GM18870 (cell line): ENCODE measurements around the gene KRT6A.

Experiments
- ATAC-seq: cut with Tn5 transposase; IDR thresholded peaks from one replicate; pipeline ENCODE4 v1.9.1; 2021; ENCODE audit warnings: moderate library complexity; ENCODE audit not compliant: unreplicated experiment

Gene KRT6A

DNA sequence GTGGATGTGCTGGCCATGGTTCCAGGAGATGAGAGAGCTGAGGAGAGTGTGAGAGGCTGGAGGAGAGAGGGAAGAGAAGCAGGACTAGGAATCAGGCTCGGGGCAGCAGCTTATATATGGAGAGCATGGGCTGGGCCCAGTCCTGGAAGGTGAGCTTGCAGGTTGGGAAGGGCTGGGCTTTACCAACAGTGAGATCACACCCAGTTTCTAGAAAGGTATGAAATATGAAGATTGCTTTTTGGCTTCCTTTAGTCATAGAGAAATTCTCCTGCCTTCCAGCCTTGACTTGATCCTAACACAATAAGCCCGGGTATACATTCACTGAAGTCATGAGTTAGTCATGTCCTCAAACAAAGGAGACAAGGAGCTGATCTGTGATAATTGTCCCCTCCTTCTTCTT lies at the start of gene KRT6A:
Gene KRT6A, minus strand, starts transcription at position 86 of the 400 bp plus-strand sequence. Its CDS starts 69 bp downstream, at position 17.
- no peak for ATAC-seq

DNA sequence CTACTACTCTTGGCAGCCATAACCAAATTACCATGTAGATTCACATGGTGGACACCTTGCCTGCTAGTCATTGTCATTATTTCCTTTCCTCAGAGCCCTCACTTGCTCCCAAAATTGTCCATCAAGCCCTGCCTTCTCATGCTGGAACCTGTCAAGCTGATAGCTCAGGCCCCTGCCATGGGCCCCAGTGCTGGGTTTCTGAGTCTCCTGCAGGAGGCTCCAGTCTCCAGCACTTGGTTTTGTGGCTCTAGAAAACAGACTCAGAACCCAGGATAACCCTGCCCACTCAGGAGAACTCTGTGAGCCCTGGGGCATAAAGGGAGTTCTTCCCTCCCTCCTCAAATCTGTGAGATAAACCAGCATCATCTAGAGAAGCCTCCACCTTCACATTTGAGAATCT lies 49.1 kb upstream of the KRT6A start:
- no peak for ATAC-seq

DNA sequence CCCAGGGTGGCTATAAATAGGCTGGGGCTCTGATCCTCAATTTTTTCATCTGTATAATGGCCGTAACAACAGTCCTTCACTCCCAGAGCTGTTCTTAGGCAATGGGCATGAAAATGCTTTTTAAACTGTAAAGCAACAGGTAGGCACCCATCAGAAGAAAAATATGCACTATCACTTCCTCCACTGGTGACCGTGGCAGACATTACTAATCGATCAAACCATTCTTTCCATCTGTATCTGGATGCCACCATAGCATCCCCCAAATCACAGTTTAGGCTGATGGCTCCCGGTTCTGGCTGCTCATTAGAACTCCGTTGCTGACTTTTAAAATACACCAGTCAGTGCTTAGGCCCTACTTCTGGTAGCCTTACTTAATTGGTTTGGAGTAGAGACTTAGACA lies 48.7 kb upstream of the KRT6A start:
- ATAC-seq: no peak

DNA sequence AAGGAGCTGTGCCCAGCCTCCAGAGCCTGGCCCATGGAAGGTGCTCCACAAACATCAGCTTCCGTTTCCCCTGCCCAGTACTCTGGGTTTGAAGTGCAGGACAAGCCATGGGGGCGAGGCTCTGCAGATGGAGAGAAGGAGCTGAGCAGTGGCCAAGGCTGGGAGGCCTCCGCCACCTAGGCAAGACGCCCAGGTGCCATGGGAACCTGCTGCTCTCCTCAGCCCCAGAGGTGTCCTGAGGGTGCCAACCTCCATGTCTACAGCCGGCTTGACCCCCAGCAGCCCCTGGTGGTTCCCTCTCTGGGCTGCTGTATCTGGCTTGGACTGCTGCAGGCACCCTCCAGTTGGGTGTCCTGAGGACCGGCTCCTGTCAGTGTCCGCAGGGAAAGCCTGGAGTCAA lies 47.5 kb upstream of the KRT6A start:
- no peak for ATAC-seq

DNA sequence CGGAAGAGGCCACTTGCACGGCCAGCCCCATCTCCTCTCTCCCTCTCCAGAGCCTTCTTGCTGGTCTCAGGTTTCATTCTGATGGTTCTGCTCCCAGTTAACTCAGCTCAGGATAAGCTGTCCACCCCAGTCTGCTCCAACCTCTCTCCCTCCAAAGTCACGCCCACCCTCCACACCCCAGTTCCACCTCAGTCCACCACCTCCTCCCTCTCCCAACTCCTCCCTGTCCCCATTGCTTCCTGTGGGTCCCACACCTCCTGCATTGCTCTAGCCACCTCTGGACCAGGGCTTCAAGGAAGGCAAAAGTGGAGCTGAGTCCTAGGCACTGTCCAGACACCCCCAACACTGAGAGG lies 46.7 kb upstream of the KRT6A start:
- ATAC-seq: no peak

GRCh38 chr12:52539083-52539820 lies 46.2 kb upstream of the KRT6A start:
- ATAC-seq: no peak

DNA sequence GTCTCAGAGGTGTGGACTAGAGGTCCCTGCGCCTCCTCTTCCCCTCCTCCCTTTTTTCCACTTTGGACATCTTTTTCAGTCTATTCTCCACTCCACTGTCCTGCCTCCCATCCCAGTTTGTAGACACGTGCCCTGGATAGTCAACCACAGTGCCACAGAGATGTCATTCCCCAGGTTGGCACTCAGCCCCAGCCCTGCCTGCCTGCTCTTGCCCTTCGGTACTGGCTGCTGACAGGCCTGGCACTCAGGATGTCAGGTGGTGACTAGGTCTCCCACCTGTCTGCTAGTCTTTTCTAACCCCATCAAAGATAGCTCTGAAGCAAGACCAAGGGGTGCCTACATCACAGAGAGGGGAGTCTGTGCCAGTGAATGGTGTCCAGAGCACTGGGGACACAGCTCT lies 44.0 kb upstream of the KRT6A start:
- no peak for ATAC-seq

- ATAC-seq: no peak
Measured at GRCh38 chr12:52535574-52535973, 42.5 kb upstream of the KRT6A start.

GRCh38 chr12:52534482-52534881 lies 41.4 kb upstream of the KRT6A start:
- ATAC-seq: no peak

DNA sequence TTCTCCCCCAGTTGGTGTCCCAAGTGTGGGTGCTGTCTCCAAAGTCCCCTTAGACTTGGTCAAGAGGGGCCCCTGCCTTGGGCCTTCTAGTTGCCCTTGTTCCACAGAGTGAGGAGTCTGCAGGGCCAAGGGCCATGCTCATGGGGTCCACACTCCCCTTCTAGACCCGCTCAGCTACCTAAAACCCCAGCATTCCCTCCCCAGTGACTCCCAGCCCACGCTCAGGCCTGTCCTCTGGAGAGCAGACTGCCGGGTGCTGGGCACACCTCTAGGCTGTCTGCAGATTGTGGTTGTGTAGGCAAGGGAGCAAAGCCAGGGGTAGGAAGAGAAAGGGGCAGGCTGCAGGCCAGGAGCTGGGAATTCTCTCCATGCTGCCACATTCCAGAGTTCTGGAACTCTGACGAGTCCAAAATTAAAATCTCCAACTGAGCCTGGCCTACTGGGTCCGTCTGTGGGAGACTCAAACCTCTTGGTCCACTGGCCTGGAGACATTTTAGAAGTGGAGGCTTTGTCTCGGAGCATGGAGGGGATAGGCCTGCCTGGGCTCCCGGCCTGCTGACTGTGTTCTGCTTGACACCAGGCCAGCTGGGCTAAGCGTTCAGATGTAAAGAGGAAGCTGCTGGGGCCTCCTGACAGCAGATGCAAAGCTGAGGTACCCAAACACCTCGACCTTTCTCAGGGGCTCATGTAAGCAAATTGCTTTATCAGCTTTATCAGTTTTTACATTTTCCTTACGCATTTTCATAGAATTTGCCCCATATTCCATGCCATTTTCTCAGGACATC lies 40.8 kb upstream of the KRT6A start:
- no peak for ATAC-seq

DNA sequence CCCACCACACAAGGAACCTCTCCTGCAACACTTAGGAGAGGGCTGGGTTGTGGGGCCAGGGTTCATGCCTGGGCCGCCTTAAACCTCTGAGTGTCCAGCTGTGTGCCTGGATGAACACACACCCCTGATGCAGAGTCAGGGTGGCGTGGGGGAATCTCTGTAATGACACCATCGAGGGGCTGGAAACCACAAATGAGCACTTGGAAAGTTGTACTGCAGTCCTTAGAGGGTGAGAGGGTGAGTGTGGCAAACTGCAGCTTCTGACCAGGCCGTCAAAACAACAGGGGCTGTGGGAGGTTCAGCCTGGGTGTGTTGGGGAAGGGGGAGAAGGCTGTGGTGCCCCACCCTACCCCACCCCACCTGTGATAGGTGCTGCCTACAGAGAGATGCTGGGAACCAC lies 39.6 kb upstream of the KRT6A start:
- ATAC-seq: no peak

DNA sequence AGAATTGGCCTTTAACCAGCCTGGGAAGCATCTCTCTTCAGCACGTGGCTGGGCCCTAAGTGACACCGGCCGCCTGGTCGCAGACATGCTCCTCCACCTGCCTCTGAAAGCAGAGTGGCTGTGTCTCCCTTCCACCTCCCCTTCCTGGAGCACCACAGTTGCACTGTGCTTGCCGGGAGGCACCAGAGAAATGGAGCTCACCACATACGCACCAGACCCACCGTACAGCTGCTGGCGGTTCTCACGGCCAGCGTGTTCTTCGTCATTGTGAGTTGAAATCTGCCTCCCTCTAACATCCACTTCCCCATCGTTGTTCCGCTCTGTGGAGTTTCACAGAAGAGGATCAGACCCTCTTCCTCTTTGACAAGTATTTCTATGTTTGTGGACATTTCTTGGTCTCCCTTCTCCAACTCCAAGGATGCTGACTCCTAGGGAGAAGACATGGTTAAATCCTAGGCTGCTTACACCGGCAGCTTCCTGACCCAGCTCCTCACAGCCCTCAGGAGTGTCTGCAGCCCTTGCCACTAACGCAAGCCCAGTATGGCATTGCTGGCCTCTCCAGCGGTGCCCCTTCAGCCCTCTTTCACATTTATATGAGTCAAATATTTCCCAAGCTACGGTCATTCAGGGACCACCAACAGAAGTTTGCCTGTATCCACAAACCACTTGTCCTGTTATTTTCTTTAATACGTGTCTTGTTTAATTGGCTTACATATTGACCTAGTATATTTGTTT lies 38.7 kb upstream of the KRT6A start:
- no peak for ATAC-seq

GRCh38 chr12:52530905-52531304 lies 37.8 kb upstream of the KRT6A start:
- ATAC-seq: no peak

- ATAC-seq: no peak
Measured at GRCh38 chr12:52530366-52530765, 37.3 kb upstream of the KRT6A start.

DNA sequence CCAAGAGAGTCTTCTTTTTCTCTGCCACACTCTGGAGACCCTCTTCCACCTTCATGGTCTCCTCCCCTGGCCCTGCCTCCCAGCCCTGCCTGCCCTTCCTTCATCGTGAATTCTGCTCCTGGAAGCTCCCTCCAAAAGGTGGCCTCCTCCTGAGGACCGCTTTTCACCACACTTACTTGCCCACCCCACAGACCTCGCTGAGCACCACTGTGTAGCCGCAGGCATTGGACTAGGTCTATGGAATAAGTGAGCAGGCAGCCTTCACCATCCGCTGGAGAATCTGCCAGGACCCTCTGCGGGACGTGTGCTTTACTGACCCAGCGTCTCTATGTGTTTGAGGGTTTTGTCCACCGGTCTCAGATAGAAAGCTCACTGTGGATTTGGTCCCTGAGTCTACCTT lies 36.8 kb upstream of the KRT6A start:
- ATAC-seq: no peak

DNA sequence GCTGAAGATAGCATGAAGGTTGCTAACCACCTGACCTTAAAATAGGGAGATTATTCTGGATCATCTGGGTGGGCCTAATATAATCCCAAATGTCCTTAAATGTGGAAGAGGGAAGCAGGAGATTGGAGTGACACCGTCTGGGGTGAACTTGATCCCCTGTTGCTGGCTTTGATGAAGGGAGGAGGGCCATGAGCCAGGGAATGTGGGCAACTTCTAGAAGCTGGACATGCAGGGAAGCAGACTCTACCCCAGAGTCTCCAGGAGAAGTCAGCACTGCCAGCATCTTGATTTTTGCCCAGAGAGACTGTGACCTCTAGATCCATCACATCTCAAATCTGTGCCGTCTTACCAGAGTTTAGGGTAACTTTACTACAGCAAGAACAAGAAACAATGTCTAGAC lies 36.4 kb upstream of the KRT6A start:
- no peak for ATAC-seq

GRCh38 chr12:52528641-52529143 lies 35.6 kb upstream of the KRT6A start:
- ATAC-seq: no peak

- no peak for ATAC-seq
Measured at GRCh38 chr12:52527121-52527800, 34.2 kb upstream of the KRT6A start.

DNA sequence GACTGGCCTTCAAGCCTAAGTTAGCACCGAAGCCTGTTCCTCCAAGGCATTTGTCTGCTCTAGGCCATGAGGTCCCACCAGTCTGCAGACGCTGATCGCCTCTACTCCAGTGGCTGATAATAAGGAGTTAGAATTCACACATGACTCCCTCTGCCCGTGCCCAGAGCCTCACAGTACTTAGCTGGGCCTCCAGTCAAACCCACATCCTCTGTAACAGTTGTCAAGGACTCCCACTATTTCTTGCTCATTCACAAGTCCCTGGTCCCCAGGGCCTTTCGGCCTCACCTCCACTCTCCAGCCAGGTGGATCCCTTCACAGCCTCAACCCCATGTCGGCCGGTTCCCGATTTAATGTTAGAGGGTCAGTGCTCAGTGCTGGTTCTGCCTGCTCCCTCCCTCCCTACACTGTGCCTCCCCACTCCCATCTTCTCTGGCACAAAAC lies 33.5 kb upstream of the KRT6A start:
- ATAC-seq: no peak

DNA sequence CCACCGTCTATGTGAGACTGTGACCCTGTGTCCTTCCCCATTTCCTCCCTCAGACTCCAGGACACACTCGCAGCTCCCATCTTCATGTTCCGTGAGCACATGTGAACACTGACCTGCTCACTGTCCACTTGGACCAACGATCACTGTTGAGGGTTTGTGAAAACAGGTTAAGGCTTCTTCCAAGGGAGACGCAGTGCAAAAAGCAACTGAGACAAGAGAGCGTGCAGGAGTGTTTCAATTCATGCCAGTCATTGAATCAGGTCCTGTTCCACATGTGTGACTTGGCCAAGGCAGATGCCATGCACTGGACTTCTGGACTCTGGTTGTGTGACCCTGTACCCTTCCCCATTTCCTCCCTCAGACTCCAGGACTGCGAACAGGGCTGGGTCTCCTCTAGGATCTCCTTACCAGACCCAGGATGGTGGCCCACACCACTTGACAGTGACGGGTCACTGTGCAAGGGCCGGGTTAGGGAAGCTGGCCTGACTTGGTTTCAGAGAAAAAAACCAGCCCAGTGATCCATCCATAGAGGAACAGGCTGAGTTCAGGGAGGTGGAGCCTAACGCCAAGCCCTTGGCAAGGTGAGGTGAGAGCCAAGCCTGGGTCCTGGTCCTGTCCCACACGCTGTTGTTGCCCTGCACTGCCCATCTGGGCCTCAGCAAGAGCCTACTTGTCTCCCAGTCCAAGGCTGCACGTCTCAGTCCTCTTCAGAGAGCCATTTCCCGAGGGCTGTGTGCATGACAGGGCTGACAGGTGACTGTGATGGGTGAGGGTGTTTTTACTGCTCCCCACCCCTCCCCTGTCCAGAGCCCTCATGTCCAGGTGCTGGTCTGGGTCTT lies 32.8 kb upstream of the KRT6A start:
- no peak for ATAC-seq
